Epidermal melanocyte (primary cell): ENCODE data around the gene PGLYRP4.

Experiments used
- DNase-seq: peaks from one replicate; pipeline ENCODE4 v3.0.0; 2011; ENCODE audit warnings: low spot score; ENCODE audit not compliant: insufficient read length

The PGLYRP4 gene, protein sequence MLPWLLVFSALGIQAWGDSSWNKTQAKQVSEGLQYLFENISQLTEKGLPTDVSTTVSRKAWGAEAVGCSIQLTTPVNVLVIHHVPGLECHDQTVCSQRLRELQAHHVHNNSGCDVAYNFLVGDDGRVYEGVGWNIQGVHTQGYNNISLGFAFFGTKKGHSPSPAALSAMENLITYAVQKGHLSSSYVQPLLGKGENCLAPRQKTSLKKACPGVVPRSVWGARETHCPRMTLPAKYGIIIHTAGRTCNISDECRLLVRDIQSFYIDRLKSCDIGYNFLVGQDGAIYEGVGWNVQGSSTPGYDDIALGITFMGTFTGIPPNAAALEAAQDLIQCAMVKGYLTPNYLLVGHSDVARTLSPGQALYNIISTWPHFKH

DNA sequence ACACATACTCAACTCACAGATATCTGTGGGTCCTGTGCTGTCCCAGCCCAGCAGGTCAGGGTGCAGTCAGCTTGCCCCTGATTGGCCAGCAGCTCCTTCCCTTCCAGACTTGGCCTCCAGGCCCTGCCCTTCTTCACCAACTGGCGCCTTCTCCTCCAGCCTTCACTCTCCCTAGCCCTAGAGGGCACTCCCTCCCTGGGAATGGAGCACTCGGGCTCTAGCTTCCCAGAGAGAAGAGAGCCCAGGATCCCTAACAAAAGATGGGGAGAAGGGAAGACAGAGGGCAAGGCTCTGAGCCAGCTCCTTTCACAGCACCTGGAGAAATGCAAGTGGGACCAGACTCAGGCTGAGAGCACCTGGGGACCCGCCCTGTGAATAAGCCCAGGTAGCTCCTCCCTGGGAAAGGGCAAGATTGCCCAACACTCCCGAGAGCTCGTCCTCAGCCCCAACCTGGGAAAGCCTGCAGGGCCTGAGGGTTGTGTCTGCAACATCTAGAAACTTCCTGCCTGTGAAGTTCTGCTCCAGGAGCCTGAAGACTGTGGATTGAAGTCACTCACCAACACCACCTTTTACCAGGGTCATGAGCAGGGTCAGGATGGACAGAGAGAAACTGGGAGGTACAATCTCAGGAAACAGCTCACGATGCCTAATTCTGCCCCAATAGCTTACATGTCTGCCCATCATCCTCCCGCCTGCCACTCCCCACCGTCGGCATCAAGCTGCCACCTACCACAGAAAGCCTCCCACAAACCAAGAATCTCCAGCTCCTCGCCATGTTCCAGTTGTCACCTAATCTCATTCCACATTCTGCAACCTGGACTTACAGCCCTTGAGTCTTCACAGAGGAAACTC is at the start of gene PGLYRP4:
PGLYRP4 (minus strand) TSS at position 331 of the 852 bp plus-strand sequence. CDS start 909 bp downstream, outside the sequence.
- no peak for DNase-seq

DNA sequence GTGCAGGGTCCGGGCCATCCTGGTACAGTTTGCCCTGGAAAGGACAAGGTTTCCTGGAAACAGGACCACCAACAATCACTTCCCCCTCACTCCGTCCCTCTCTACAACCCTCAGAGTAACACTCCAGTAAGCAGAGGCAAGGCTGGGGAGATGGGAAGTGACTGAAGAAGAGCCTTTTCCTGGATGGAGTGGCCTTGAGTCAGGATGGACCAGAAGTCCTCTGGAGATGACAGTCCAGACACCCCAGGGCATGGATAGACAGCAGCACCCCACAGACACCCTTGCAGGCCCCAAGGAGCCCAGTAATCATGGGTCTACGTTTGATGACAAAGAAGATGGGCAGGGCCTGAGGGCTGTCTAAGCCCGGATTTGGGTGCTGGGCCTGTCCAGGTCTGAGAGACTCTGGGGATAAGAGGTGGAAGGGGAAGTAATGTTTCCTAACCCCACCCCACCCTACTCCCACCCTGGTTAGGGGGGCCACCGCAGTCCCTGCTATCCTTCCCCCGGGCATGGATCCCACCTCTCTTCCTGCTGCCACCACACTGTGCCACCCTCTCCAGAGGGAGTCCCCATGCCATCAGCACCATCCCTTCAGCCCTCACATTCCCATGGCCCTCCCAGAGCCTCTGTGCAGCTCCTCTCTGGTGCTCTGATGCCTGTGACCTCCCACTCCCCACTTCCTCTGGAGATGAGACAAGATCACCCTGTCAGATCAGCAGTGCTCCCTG is 49.4 kb upstream of the PGLYRP4 start:
- DNase-seq = no peak

DNA sequence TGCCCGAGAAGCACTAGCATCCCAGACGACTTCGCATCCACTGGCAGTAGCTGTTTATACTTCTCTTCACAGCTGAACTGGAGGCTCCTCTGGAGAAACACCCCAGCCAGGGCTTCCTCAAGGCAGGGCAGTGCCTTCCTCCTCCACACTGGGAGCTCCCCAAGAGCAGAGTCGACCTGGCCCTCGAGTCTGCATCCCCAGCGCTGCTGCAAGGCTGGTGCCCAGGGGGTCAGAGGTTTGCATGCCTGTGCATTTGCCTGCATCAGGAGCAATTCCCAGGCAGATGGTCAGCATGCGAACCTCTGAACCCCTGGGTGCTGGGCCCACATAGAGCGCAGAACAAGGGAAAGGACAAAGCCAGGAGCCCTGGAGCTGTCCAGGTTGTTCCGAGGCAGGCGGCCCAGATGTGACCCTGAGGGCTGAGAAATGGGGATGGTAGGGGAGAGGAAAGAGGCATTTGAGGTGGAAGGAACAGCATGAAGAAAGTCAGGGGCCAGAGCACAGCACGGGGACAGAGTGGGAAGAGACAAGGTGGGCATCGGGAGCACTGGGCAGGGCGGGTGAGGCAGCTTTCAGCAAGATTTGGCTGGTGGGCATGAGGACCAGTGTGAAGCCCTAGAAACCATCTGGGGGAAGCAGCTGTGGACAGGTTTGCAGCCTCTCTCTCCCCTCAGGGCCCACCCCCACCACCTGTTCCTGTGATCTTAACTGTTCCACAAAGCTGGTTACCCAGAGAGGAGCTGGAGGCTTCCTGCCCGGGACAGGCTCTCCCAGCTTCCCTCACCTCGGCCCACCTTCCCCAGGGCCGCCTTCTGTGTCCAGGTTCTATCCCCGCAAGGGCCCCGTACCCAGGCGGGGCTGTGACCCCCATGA is 48.6 kb upstream of the PGLYRP4 start:
- DNase-seq = no peak

DNA sequence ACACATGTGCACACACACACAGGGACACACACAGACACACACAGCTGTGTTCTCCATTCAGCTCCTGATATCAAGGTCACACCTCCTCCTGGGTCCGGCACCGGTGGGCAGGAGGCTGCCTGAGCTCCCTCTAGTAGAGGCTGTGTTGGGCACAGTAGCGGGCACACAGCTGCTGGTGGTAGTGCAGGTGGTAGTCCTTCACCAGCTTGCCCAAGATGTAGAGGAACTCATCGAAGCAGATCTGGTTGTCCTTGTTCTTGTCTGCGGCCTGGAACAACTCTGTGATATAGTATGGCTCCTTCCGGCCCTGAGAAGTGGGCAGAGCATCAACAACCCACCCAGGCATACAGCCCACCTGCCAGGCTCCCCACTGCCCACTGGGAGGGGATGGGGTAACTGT is 47.8 kb upstream of the PGLYRP4 start:
- DNase-seq = no peak

DNA sequence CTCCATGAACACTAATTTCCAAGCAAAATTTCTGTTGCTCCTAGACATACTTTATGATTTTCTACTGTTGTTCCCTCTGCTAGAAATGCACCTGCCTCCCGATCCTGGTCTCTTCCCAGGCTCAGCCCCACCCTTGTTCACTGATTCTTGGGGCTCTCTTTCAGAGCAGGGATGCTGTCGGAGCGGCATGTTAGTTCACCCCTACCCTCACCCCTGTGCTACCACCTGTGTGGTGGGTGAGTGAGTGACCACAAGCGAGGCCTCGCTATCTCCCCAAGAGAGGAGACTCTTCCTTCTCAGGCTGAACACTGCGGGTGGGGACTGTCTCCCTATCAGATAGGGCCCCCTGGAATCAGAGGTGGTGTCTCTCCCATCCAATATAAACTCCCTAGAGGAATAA is 47.1 kb upstream of the PGLYRP4 start:
- DNase-seq = no peak

DNA sequence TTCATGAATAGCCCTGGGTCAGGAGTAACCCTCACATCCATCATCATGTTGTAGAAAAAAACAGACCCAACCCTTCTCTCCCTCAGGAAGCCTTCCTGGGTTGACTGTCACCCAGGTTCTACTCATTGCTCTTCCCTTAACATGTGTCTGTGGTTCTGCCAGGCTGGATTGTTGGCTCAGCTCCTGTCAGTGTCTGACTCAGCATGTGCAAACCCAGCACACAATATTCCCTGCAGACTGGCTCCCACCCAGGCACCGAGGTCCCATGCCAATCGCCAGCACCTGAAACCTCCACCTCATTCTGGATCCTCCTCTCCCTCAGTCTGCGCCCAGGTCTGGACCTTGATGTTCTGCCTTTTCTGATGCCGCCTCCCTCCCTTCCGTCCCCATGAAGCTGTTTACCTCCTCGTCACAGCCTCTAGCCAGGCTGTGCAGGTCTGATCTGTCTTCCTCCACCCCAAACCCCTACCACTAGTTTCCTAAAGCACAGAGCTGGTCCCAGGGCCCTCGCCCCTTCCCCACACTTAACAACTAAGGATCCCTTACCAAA is 46.6 kb upstream of the PGLYRP4 start:
- no peak for DNase-seq

DNA sequence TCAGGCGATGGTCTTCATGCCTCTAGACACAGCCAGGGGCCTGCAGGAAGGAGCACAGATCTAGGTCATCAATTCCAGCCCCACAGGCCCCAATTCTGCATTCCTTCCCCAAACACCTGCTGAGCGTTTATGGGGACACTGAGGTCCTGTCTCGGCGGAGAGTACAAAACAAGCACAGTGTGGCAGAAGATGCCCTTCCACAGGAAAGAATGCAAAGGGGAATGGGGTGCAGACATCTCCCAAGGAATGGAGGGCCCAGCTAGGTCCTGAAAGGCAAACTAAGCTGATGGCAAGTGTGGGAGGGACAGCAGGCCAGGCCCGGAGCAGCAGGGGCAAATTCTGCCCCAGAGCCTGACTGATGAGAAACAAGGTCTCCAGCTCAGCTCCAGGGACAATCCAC is 45.8 kb upstream of the PGLYRP4 start:
- no peak for DNase-seq

DNA sequence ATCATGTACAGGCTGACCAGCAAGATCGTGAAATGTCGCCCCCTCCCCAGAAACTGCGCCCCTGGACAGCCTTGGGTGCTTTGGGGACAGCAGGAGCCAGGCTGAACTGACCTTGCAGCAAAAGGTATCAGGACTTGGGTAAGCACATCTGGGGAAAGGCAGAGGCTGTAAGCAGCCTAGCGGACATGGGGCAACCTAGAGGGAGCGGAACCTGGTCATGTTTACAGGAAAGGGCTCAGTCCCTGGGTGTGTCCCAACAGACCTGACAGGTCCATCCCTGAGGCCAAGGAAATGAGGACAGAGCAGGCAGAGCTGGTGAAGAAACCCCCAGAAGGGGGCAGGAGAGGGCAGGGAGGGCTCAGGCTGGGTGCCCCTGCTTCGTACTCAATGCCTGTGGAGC is 45.3 kb upstream of the PGLYRP4 start:
- DNase-seq = no peak

DNA sequence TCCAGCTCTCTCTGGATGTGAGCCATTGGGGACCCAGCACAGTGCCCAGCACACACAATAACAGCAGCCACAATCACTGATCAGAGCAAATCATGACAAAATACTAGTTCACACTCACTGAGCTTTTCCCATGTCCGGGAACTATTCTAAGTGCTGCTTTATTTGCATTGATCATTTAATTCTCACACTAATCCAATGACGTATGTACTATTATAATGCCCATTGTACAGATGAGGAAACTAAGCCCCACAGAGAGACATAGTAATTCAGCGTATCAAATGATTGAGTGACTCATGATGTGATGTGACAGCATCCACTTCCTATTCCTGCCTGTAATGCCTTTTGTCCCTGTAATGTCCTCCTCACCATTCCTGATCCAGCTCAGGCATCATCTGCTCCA is 44.2 kb upstream of the PGLYRP4 start:
- no peak for DNase-seq

DNA sequence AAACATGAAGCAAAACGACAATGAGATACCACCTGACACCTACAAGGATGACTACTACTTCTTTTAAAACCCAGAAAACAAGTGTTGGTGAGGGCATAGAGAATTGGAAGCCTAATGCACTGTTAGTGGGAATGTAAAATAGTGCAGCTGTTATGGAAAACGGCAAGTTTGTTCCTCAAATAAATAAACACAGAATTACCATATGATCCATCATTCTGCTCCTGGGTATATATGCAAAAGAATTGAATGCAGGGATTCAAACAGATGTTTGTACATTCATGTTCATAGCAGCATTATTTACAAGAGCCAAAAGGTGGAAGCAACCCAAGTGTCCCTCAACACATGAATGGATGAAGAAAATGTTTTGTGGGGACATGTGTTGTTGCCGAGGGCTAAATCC is 43.6 kb upstream of the PGLYRP4 start:
- no peak for DNase-seq

DNA sequence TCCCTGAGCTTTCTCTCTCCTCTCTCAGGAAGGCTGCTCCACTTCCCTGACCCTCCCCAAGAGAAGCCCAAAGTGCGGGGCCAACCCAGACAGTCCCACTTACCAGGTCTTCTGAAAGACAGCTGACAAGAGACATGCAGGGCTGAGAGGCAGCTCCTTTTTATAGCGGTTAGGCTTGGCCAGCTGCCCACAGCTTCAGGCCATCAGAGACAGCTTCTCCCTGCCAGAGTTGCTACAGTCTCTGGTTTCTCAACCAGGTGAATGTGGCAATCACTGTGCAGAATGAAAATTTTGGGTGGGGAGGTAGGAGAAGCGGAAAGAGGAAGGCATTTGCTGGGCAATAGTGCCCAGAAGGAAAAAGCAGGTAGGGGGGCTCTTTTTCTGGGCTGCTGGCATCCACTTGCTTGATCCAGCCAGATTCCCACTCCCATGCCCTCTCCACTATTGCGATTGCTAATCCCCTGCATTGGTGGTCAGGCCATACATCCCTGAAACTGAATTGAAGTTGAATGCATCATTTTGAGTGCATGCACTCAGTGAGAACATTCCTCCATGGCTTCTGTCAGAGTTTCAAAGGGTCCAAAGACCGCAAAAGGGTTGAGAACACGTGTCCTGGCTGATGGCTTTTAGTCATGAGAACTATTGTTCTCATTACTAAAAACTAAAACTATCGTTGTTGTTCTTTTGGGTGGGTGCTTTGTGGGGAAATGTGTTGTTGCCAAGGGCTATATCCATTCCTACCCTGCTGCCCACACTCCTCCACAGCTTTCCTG is 42.5 kb upstream of the PGLYRP4 start, which contains the start of gene S100A8:
S100A8 (minus strand) TSS at position 136 of the 773 bp plus-strand sequence. CDS start 538 bp downstream, outside the sequence.
- no peak for DNase-seq

DNA sequence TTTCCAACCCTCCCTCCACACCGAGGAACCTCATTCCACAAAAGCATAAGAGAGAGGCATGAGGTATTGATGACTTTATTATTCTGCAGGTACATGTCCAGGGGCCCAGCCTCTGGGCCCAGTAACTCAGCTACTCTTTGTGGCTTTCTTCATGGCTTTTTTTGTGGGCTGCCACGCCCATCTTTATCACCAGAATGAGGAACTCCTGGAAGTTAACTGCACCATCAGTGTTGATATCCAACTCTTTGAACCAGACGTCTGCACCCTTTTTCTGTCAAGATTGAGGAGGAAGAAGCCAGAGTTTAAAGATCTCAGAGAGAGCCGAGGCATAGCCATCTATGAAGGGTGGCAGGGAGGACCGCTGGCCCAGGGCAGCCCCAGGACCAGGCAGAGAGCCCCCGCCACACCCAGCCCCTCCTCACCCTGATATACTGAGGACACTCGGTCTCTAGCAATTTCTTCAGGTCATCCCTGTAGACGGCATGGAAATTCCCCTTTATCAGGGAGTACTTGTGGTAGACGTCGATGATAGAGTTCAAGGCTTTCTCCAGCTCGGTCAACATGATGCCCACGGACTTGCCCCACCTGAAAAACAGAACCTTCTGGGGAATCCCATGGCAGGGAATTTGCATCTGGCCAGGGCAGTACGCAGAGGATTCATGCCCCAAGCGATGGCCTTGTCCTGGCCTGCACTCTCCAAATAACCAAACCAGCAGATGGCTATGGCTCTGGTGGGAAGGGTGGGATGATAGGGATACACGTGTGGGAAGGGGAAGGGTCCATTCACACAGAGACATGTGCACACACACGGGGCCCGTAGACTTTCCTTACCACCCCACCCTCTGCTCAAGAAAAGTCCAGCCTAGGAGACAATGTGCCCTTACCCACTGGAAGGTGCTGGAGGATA is 41.6 kb upstream of the PGLYRP4 start:
- no peak for DNase-seq

DNA sequence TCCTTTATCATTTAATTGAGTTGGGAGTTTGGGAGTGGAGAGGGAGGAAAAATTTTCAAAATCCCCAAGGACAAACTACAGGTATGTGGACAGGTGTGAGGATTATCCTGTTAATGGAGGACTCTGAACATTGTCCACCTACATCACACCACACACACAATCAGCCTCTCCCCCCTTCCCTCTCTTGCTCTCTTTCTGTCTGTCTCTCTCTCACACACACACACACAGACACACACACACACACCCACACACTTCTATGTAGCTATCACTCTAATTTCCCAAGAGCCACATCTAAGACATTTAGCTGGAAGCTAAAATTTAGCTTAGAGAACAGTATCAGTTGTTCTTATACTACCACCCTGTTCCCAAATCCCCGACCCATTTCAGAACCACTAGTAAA is 40.8 kb upstream of the PGLYRP4 start:
- no peak for DNase-seq

DNA sequence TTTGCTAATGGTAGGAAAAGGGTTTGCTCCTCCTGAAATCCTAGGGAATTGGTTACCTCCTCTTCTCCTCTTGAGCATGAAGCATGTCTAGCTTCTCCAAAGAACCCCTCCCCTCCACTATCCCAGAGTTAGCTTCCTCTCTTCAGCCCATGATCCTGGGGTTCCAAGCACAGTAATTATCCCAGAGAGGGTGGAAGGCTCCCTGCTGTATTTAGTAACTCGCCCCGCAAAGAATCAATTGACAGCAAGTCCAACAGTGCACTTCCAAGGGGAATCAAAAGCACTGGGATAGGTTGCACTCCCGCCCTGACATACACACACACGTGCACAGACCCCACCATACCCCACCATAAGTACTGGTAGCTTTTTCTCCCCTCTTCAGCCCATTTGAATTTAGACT is 39.1 kb upstream of the PGLYRP4 start:
- DNase-seq = no peak

DNA sequence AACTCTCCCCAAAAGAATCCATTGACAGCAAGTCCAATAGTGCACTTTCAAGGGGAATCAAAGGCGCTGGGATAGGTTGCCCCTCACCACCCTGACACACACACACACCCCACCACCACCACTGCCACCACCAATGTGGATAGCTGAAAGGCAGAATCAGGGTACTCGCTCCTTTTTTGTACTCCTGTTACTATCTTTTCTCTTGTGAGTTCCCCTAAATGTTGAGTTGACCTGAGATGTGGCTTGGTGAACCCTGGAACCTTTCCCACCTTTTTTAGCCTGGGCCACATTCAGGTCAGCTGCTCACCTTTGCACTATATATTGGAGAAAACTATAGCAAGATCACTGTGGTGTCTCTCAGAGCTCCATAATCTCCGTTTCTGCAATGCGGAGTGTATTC is 38.4 kb upstream of the PGLYRP4 start:
- DNase-seq = no peak

DNA sequence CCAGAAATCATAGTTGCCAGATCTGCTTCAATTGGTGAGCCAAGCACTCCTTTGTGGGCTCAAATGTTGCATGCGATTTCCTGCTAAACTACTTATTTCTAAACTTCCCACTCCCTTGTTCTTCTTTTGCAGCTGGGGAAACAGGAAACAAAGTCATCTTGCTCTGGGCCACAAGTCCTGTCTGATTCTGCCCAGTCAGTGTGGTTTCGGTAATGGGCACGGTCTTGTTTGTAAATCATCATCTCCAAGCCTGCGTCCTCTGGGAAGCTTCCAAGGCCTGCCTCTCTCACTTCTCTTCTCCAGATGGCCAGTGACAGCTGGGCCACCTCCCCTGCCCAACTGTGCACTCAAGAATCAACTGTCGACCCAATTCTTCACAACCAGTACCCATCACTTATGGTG is 37.9 kb upstream of the PGLYRP4 start:
- DNase-seq = no peak

DNA sequence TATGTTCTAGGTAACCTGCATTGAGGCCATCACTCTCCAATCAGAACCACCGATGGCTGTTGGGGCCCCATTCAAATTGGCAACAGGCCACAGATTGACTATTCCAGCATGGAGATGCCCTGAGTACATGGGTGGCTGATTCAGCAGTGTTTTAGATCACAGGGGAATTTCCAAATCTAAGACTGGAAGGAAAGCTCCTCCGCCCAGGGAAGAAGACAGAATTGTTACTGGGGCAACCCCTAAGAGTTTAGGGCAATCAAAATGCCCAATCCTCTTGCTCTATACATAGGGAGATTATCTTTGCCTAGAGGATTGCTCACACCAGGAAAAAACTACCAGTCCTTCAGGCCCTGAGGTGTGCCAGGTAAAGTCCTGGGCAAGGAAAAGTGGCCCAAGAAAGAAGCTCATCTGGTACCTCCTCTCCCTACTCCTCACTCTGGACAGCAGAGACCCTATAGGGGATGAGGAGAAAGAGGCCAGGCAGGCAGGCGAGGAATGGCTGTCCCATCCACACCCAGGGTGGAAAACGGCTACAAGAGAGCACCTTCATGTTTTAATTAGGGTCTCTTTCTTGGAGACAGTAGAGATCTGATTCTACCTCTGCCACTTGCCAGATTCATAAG is 36.4 kb upstream of the PGLYRP4 start:
- DNase-seq = no peak

DNA sequence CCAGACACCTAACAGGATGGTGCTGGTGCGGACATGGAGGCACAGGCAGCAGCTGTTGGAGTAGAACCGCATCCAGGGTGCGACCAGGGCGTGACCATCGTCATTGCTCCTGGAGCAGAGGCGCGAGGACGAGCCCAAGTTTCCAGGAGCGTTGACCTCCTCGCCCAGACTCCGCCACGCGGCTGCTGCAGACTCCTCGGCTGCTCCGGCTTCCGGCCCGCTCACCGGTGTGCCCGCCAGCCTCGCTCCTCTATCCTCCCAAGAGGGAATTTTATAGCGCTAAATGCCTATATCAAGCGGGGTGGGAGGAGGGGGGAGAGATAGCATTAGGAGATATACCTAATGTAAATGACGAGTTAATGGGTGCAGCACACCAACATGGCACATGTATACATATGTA is 32.1 kb upstream of the PGLYRP4 start:
- DNase-seq = no peak
